Measurements from ENCODE around the gene HDLBP.
"Not testable (repeated sequence)": the region's sequence is repeated elsewhere in the genome, so short reads cannot be mapped to it uniquely, and the experiment has no call there.

DNA sequence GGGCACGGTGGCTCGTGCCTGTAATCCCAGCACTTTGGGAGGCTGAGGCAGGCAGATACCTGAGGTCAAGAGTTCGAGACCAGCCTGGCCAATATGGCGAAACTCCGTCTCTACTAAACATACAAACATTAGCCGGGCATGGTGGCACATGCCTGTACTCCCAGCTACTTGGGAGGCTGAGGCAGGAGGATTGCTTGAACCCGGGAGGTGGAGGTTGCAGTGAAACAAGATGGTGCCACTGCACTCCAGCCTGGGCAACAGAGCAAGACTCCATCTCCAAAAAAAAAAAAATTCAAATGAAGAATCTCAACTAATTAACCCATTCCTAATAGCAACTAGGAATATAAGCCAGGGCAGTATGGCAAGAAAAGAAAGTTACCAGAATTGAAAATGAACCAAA lies 37.2 kb downstream of the HDLBP start:
- TF ChIP-seq, protein P1, sequence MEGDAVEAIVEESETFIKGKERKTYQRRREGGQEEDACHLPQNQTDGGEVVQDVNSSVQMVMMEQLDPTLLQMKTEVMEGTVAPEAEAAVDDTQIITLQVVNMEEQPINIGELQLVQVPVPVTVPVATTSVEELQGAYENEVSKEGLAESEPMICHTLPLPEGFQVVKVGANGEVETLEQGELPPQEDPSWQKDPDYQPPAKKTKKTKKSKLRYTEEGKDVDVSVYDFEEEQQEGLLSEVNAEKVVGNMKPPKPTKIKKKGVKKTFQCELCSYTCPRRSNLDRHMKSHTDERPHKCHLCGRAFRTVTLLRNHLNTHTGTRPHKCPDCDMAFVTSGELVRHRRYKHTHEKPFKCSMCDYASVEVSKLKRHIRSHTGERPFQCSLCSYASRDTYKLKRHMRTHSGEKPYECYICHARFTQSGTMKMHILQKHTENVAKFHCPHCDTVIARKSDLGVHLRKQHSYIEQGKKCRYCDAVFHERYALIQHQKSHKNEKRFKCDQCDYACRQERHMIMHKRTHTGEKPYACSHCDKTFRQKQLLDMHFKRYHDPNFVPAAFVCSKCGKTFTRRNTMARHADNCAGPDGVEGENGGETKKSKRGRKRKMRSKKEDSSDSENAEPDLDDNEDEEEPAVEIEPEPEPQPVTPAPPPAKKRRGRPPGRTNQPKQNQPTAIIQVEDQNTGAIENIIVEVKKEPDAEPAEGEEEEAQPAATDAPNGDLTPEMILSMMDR (conservative IDR thresholded peaks at IDR 0.05; ENCODE audit: low read length), result not testable (repeated sequence)
- TF ChIP-seq EZH2phosphoT487 (IDR thresholded peaks at IDR 0.05; ENCODE audit: borderline replicate concordance, low read depth, low read length), result not testable (repeated sequence)
